SU-DHL-6 (cell line): ENCODE measurements around the gene SAE1.
"Not testable (repeated sequence)": the region's sequence is repeated elsewhere in the genome, so short reads cannot be mapped to it uniquely, and the experiment has no call there.

ENCODE experiments used
- H2AFZ ChIP-seq: fragments of 200-600 bp; sonication (generic); 2 replicates; pipeline ENCODE4 v1.6.1; 2014; ENCODE audit warnings: low read depth, mild to moderate bottlenecking, moderate library complexity, mixed read lengths, antibody characterized with exemption, low read length; ENCODE audit not compliant: severe bottlenecking
- H3F3A ChIP-seq: fragments of 200-600 bp; shearing (Covaris generic); 2 replicates; pipeline ENCODE4 v1.6.0; 2016; ENCODE audit warnings: antibody characterized with exemption, mild to moderate bottlenecking; ENCODE audit not compliant: insufficient read depth
- H3K27ac ChIP-seq: fragments of 200-600 bp; sonication (generic); 2 replicates; pipeline ENCODE4 v1.5.1; 2016; ENCODE audit warnings: low read depth, mild to moderate bottlenecking, low read length, moderate library complexity, mixed read lengths
- H3K27me3 ChIP-seq: fragments of 200-600 bp; sonication (generic), shearing (Covaris generic); 2 replicates; pipeline ENCODE4 v1.6.0; 2014; ENCODE audit warnings: mild to moderate bottlenecking, low read length
- H3K36me3 ChIP-seq: fragments of 200-600 bp; sonication (generic); 2 replicates; pipeline ENCODE4 v1.6.1; 2014; ENCODE audit warnings: mild to moderate bottlenecking, low read length, mixed read lengths
- H3K4me2 ChIP-seq: fragments of 300-600, 200-600 bp; shearing (Covaris generic), sonication (generic); 2 replicates; pipeline ENCODE4 v1.6.0; 2014; ENCODE audit warnings: low read length, low read depth, mild to moderate bottlenecking; ENCODE audit not compliant: poor library complexity, severe bottlenecking
- H3K4me3 ChIP-seq: fragments of 200-600 bp; sonication (generic); 2 replicates; pipeline ENCODE4 v1.5.1; 2014; ENCODE audit warnings: antibody characterized with exemption, low read length, mild to moderate bottlenecking, mixed read lengths; ENCODE audit not compliant: insufficient read depth, poor library complexity, severe bottlenecking
- H3K79me2 ChIP-seq: fragments of 200-600 bp; sonication (generic); 2 replicates; pipeline ENCODE4 v1.6.1; 2014; ENCODE audit warnings: mild to moderate bottlenecking, low read length, moderate library complexity; ENCODE audit not compliant: insufficient read depth
- H3K9ac ChIP-seq: fragments of 200-600 bp; sonication (generic); 2 replicates; pipeline ENCODE4 v1.7.0; 2014; ENCODE audit warnings: mild to moderate bottlenecking, low read length
- H3K9me2 ChIP-seq: fragments of 200-600 bp; sonication (generic); replicated peaks from 2 replicates; pipeline ENCODE4 v1.6.1; 2014; ENCODE audit warnings: low read length; ENCODE audit not compliant: insufficient read depth
- H3K9me3 ChIP-seq: fragments of 200-600 bp; sonication (generic); 2 replicates; pipeline ENCODE4 v1.6.1; 2014; ENCODE audit warnings: low read length, mixed read lengths; ENCODE audit not compliant: insufficient read depth
- H4K20me1 ChIP-seq: fragments of 200-600 bp; sonication (generic); 2 replicates; pipeline ENCODE4 v1.6.1; 2014; ENCODE audit warnings: low read depth, mild to moderate bottlenecking, antibody characterized with exemption, low read length, moderate library complexity, mixed read lengths
- EZH2phosphoT487 ChIP-seq: fragments of 200-600 bp; sonication (generic), shearing (Covaris generic); conservative IDR thresholded peaks from 2 replicates; pipeline ENCODE4 v1.6.1; 2018; ENCODE audit warnings: mild to moderate bottlenecking, antibody characterized with exemption, low read length, moderate library complexity, mixed read lengths
- TF ChIP-seq, protein P1 (sequence below): fragments of 200-600 bp; sonication (generic); IDR thresholded peaks from one replicate; pipeline ENCODE4 v1.5.1; 2017; ENCODE audit warnings: antibody characterized with exemption, mild to moderate bottlenecking, low read length, moderate library complexity; ENCODE audit not compliant: insufficient read depth, poor library complexity, severe bottlenecking

SAE1 gene

DNA sequence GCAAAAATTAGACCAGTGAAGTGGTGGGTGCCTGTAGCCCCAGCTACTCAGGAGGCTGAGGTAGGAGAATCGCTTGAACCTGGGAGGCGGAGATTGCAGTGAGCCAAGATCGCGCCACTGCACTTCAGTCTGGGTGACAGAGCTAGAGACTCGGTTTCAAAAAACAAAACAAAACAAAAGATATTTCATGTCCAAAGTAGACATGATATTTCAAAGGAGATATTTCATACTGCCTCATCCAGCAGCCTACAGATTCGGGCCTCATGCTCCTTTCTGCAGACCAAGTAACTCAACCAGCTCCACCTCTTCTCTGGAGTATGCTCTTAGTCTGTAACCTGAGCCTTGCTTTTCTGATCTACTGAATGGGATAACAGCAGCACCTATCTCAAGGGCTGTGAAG lies 32.0 kb upstream of the SAE1 start:
- H2AFZ ChIP-seq, result no peak overlapping the region
- H3K4me2 ChIP-seq, result no peak overlapping the region
- peaks cover 98% of the 10 kb centered on the region for H3K79me2 ChIP-seq
- H3K4me3 ChIP-seq, result no peak overlapping the region
- H3K9ac ChIP-seq, result no peak overlapping the region
- H3K27me3 ChIP-seq, result no peaks in the 10 kb centered on the region
- H4K20me1 ChIP-seq, result peaks cover 13% of the 10 kb centered on the region; the same call in 1 of the 2 replicates
- no peaks in the 10 kb centered on the region for H3K36me3 ChIP-seq
- no peaks in the 10 kb centered on the region for H3K9me2 ChIP-seq
- no peaks in the 10 kb centered on the region for H3F3A ChIP-seq
- no peaks in the 10 kb centered on the region for H3K9me3 ChIP-seq
- TF ChIP-seq EZH2phosphoT487, result no peak
- TF ChIP-seq, protein P1, sequence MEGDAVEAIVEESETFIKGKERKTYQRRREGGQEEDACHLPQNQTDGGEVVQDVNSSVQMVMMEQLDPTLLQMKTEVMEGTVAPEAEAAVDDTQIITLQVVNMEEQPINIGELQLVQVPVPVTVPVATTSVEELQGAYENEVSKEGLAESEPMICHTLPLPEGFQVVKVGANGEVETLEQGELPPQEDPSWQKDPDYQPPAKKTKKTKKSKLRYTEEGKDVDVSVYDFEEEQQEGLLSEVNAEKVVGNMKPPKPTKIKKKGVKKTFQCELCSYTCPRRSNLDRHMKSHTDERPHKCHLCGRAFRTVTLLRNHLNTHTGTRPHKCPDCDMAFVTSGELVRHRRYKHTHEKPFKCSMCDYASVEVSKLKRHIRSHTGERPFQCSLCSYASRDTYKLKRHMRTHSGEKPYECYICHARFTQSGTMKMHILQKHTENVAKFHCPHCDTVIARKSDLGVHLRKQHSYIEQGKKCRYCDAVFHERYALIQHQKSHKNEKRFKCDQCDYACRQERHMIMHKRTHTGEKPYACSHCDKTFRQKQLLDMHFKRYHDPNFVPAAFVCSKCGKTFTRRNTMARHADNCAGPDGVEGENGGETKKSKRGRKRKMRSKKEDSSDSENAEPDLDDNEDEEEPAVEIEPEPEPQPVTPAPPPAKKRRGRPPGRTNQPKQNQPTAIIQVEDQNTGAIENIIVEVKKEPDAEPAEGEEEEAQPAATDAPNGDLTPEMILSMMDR, result no peak
- H3K27ac ChIP-seq, result no peak overlapping the region

DNA sequence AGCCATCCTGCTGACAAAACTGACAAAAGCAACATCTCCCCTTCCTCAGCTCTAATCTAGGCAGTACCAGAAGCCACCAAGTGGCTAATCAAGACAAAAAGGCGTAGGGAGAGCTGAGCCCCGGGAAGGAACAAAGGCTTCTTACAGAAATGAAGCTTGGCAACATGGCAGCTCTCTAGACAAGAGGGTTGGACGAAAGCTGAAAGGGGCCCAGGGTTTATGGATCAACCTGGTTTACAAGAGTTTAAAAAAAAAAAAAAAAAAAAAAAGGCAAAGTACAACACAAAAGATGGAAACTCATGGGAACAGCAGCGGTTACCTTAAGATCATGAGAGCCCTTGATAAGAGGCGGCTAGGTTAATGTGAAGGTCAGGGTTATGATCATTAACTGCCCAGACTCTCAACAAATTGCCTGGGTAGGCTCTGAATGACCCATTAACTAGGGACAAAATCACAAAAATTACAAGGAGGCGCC lies 31.0 kb upstream of the SAE1 start:
- Histone ChIP-seq H3K4me2 (no peak overlapping the region), H4K20me1 (peaks cover 13% of the 10 kb centered on the region; the same call in 1 of the 2 replicates), H3K27me3 (no peaks in the 10 kb centered on the region), H3K9ac (no peak overlapping the region), H3F3A (no peaks in the 10 kb centered on the region), H3K27ac (no peak overlapping the region), H3K36me3 (no peaks in the 10 kb centered on the region), H3K79me2 (peaks cover 95% of the 10 kb centered on the region), H2AFZ (no peak overlapping the region), H3K4me3 (no peak overlapping the region), H3K9me2 (no peaks in the 10 kb centered on the region), H3K9me3 (no peaks in the 10 kb centered on the region)
- TF ChIP-seq, protein P1, result no peak
- TF ChIP-seq EZH2phosphoT487, result no peak

DNA sequence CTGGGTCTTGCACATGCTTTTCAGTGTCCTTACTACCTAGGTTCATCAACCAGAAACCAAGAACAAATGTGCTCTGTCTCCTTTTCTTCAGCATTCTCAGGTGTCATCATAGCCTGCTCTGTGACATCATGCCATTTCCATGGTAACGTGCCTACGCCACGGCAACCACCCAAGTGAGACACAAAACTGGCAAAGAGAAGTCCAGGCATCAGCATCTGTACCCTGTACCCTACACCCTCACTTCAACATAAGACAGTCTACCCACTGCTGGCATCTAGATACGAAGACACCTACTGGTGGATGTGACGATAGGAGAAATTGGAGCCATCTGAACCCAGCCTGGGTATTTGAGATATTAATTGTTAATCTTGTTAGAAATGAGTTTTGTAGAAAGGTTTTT lies 30.3 kb upstream of the SAE1 start:
- no peak overlapping the region for H3K4me2 ChIP-seq

DNA sequence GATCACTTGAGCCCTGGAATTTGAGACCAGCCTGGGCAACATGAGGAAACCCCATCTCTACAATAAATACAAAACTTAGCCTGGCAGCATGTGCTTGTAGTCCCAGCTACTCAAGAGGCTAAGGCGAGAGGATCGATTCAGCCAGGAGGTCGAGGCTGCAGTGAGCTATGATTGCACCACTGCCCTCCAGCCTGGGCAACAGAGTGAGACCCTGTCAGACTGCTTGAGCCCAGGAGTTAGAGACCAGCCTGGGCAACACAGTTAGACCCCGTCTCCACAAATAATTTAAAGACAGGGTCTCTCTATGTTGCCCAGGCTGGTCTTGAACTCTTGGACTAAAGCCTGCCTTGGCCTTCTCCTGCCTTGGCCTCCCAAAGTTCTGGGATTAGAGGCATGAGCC lies 29.5 kb upstream of the SAE1 start:
- H3K4me2 ChIP-seq, H3K4me3 ChIP-seq, H2AFZ ChIP-seq, H3K9me3 ChIP-seq, H3K27me3 ChIP-seq, H3K36me3 ChIP-seq, H3F3A ChIP-seq, H3K27ac ChIP-seq, H3K9ac ChIP-seq, H3K9me2 ChIP-seq: not testable (repeated sequence)
- Histone ChIP-seq H3K79me2 (peaks cover 95% of the 10 kb centered on the region), H4K20me1 (peaks cover 13% of the 10 kb centered on the region; the same call in 1 of the 2 replicates)

More for the DNA sequence above, 30.3 kb upstream of the SAE1 start:
- peaks cover 95% of the 10 kb centered on the region for H3K79me2 ChIP-seq
- H3K27ac ChIP-seq, result no peak overlapping the region
- H3K9me3 ChIP-seq, result no peaks in the 10 kb centered on the region
- no peak overlapping the region for H3K4me3 ChIP-seq
- H3F3A ChIP-seq, result no peaks in the 10 kb centered on the region
- no peak overlapping the region for H2AFZ ChIP-seq
- TF ChIP-seq EZH2phosphoT487, result no peak
- TF ChIP-seq, protein P1, result no peak
- H3K36me3 ChIP-seq, result no peaks in the 10 kb centered on the region
- H4K20me1 ChIP-seq, result peaks cover 13% of the 10 kb centered on the region; the same call in 1 of the 2 replicates
- no peak overlapping the region for H3K9ac ChIP-seq
- H3K9me2 ChIP-seq, result no peaks in the 10 kb centered on the region
- no peaks in the 10 kb centered on the region for H3K27me3 ChIP-seq
